Uterus (tissue), 2 donors: ENCODE results near the gene CKM.

ENCODE experiments used
- POLR2A ChIP-seq, 2 donors: fragments of 450-650 bp; IDR thresholded peaks; one replicate each; pipeline ENCODE4 v1.6.1; 2016; ENCODE audit warnings: antibody characterized with exemption in 2 of 2, mild to moderate bottlenecking in 1 of 2, moderate library complexity in 1 of 2
- TF ChIP-seq, protein P1 (sequence below), 4 experiments: fragments of 200-600 bp in 2 of 4; fragments of 450-650 bp in 2 of 4; sonication (generic) in 2 of 4; IDR thresholded peaks; one replicate each; pipeline ENCODE4 v1.5.1; 2016 to 2019; ENCODE audit warnings: antibody characterized with exemption in 4 of 4, mild to moderate bottlenecking in 2 of 4, moderate library complexity in 1 of 4

DNA sequence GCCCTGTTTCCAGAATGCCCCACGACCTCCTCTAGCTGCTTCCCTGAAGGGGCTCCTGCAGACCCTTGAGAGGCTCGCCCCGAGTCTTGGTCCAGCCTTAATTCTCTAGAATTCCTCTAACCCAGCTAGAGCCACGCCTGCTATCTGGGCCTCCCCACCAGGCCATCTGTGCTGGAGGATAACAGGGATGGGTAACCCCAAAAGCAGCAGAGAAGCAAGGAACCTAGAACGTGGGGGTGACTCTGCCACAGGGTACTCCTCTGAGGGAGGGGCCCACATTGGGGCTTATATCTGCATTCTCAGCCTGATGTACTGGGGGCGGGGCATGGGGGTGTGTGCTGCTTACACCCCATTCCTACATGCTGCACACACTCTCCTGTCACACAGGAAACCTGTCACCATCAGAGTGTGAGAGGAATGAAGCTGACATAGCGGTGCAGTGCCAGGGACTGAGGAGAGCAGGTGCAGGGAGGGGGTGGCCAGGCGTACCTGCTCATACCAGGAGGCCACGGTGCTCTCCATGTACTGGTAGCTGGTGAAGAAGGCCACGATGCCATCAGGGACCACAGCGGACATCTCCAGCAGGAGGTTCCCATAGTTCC is 31.7 kb upstream of the CKM start:
- TF ChIP-seq, protein P1, sequence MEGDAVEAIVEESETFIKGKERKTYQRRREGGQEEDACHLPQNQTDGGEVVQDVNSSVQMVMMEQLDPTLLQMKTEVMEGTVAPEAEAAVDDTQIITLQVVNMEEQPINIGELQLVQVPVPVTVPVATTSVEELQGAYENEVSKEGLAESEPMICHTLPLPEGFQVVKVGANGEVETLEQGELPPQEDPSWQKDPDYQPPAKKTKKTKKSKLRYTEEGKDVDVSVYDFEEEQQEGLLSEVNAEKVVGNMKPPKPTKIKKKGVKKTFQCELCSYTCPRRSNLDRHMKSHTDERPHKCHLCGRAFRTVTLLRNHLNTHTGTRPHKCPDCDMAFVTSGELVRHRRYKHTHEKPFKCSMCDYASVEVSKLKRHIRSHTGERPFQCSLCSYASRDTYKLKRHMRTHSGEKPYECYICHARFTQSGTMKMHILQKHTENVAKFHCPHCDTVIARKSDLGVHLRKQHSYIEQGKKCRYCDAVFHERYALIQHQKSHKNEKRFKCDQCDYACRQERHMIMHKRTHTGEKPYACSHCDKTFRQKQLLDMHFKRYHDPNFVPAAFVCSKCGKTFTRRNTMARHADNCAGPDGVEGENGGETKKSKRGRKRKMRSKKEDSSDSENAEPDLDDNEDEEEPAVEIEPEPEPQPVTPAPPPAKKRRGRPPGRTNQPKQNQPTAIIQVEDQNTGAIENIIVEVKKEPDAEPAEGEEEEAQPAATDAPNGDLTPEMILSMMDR (IDR thresholded peaks at IDR 0.05) = no peak
- no peak for TF ChIP-seq POLR2A (IDR thresholded peaks at IDR 0.05)
